Ovary (tissue), 3 donors: ENCODE measurements around the gene FOXP1.

ENCODE experiments used
- CTCF ChIP-seq, 3 donors: fragments of 450-650 bp in 2 of 3; fragments of 200-600 bp in 1 of 3; IDR thresholded peaks; one replicate each; pipeline versions ENCODE4 v1.5.1 to v1.8.0; 2016 to 2022; ENCODE audit warnings: antibody characterized with exemption in 3 of 3, mild to moderate bottlenecking in 1 of 3
- EP300 ChIP-seq: sonication (generic); formaldehyde crosslinking; IDR thresholded peaks from one replicate; pipeline ENCODE4 v1.6.1; 2017; ENCODE audit warnings: antibody characterized with exemption
- POLR2A ChIP-seq: fragments of 450-650 bp; IDR thresholded peaks from one replicate; pipeline ENCODE4 v1.6.1; 2017; ENCODE audit warnings: antibody characterized with exemption, mild to moderate bottlenecking, moderate library complexity
- donor health status: DM: no; HTN: no; CAD: no.

- no peak for TF ChIP-seq CTCF (IDR thresholded peaks at IDR 0.05)
- no peak for TF ChIP-seq EP300
- no peak for TF ChIP-seq POLR2A
These were observed 428.7 kb downstream of the FOXP1 start for GRCh38 chr3:71154846-71155245.
